Nasal cavity respiratory epithelium epithelial cell of viscerocranial mucosa (primary cell): ENCODE data around the gene MUC22. TPM values are rescaled to one million over a fixed set of nuclear protein-coding genes. Genes with fewer than 3 reads are reported as not detected.

Experiments
- total RNA-seq: library from RNA; depleted of rRNA; stranded (reverse); fragments of >200 nt; gene quantifications from 2 replicates; pipeline ENCODE4 v1.2.3, GENCODE V29; 2014

The MUC22 gene
- total RNA-seq, result under 0.01 TPM in 1 of 2 replicates, not detected in the other

DNA sequence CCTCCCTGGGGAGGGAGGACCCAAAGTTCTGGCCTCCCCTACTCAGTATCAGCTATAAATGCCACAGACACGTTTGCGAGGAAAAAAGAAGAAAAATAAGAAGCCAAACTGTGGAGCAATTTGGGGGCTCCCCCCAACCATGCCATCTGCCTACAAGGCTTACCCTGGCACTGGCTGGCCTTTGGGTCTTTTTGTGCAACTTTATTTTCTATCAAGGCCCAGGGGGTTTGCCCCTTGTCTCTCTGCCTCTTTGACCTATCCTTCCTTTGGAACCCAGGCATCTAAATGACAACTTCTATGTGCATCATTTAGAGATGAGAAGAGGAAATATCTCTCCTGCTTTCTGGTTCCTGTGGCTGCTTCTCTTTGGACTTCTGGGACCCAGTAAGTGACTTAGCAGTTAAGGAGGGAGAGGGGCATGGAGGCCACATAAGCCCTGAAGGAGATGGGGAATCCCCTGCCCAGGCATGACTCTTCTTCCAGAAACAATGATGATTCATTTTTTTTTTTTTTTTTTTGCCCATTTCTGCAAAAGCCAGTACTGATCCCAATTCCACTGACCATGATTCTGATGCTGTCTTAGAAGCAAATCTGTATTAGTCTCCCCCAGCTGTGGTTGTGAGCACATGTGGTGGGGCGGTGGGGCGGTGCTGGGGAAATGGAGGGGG is at the start of gene MUC22:
TSS of gene MUC22 (plus strand) at position 82 of the 668 bp plus-strand sequence. CDS start at position 315, 233 bp downstream.

DNA sequence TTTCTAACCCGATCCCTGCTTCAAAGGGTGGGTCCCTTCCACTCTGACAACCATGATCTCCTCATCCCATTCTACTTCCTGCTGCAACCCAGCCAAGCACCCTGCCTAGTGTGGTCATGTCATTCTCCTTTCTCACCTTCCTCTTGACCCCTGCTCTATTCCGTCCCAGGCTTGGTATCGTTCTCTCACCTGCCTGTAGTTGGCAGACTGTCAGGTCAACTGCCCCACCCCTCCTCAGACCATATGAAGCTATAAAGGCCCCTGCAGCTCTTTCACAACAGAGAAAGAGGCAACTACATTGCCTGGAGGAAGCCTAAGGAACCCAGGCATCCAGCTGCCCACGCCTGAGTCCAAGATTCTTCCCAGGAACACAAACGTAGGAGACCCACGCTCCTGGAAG is 26.8 kb upstream of the MUC22 start, which contains the start of gene MUC21:
TSS of gene MUC21 (plus strand) at position 280 of the 400 bp plus-strand sequence. CDS start 241 bp downstream, outside the sequence.

Other genes starting within 250 kb of the MUC22 start
- gene DDR1, start 126.0 kb upstream of the MUC22 start, total RNA-seq, result 101 and 486 TPM in 2 replicates
- 6.5 and 15.9 TPM in 2 replicates for gene GTF2H4, start 102.3 kb upstream of the MUC22 start, total RNA-seq
- gene VARS2, start 96.2 kb upstream of the MUC22 start, total RNA-seq, result 20.9 and 25.3 TPM in 2 replicates
- gene SFTA2, start 78.3 kb upstream of the MUC22 start, total RNA-seq, result not detected in 2 replicates
- not detected in 2 replicates for gene MUCL3, start 69.5 kb upstream of the MUC22 start, total RNA-seq
- 0.78 TPM in 1 of 2 replicates, not detected in the other for gene MUC21, start 26.8 kb upstream of the MUC22 start, total RNA-seq
- 0.34 TPM in 1 of 2 replicates, not detected in the other for gene C6orf15, start 102.1 kb downstream of the MUC22 start, total RNA-seq
- gene PSORS1C1, start 104.3 kb downstream of the MUC22 start, total RNA-seq, result 1.7 and 6.0 TPM in 2 replicates
- under 0.01 and 10.9 TPM in 2 replicates for gene CDSN, start 110.0 kb downstream of the MUC22 start, total RNA-seq
- gene PSORS1C2, start 128.6 kb downstream of the MUC22 start, total RNA-seq, result not detected in 2 replicates
- 12.5 and 15.0 TPM in 2 replicates for gene CCHCR1, start 147.3 kb downstream of the MUC22 start, total RNA-seq
- gene TCF19, start 148.1 kb downstream of the MUC22 start, total RNA-seq, result 1.7 and 2.1 TPM in 2 replicates
- gene POU5F1, start 160.2 kb downstream of the MUC22 start, total RNA-seq, result 0.50 and 0.68 TPM in 2 replicates